ENCODE measurements around the gene NPHP4. TPM values are rescaled to one million over a fixed set of nuclear protein-coding genes. Genes with fewer than 3 reads are reported as not detected.

The NPHP4 gene
- total and polyA plus RNA-seq, 9 of the 15 experiments (the other 6 are each of a cell fraction or from before 2014, with no cell fraction given), result 0.52 to 26.2 (median 6.7) TPM

DNA sequence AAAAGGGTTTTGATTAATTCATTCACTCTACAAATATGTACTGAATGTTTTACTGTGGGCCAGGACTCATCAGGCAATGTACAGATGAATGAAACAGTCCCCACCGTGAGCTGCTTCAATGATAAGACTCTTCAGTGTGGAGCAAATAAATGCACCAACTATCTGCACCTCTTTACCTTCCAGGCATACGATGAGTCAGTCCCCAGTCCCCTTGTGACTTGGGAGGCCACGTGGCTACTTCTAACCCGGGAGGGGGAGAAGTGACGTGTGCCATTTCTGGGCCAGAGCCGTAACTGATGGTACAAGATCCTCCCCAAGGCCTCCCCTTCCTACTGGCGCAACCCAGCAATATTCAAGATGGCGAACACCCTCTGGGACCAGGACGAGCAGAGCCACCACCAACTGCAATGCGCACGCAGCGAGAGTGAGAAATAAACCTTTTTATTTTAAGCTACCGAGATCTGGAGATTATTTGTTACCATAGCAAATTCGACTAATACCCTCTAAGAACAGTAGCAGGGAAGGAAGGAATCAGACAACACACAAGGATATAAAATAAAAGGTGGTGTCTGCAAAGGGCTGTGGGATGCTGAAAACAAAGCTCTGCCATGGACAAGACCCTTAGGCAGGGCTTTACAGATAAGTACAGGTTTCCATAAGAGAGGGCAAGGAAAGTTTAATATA lies 74.5 kb downstream of the NPHP4 start (continued):
- TF ChIP-seq, protein P1, sequence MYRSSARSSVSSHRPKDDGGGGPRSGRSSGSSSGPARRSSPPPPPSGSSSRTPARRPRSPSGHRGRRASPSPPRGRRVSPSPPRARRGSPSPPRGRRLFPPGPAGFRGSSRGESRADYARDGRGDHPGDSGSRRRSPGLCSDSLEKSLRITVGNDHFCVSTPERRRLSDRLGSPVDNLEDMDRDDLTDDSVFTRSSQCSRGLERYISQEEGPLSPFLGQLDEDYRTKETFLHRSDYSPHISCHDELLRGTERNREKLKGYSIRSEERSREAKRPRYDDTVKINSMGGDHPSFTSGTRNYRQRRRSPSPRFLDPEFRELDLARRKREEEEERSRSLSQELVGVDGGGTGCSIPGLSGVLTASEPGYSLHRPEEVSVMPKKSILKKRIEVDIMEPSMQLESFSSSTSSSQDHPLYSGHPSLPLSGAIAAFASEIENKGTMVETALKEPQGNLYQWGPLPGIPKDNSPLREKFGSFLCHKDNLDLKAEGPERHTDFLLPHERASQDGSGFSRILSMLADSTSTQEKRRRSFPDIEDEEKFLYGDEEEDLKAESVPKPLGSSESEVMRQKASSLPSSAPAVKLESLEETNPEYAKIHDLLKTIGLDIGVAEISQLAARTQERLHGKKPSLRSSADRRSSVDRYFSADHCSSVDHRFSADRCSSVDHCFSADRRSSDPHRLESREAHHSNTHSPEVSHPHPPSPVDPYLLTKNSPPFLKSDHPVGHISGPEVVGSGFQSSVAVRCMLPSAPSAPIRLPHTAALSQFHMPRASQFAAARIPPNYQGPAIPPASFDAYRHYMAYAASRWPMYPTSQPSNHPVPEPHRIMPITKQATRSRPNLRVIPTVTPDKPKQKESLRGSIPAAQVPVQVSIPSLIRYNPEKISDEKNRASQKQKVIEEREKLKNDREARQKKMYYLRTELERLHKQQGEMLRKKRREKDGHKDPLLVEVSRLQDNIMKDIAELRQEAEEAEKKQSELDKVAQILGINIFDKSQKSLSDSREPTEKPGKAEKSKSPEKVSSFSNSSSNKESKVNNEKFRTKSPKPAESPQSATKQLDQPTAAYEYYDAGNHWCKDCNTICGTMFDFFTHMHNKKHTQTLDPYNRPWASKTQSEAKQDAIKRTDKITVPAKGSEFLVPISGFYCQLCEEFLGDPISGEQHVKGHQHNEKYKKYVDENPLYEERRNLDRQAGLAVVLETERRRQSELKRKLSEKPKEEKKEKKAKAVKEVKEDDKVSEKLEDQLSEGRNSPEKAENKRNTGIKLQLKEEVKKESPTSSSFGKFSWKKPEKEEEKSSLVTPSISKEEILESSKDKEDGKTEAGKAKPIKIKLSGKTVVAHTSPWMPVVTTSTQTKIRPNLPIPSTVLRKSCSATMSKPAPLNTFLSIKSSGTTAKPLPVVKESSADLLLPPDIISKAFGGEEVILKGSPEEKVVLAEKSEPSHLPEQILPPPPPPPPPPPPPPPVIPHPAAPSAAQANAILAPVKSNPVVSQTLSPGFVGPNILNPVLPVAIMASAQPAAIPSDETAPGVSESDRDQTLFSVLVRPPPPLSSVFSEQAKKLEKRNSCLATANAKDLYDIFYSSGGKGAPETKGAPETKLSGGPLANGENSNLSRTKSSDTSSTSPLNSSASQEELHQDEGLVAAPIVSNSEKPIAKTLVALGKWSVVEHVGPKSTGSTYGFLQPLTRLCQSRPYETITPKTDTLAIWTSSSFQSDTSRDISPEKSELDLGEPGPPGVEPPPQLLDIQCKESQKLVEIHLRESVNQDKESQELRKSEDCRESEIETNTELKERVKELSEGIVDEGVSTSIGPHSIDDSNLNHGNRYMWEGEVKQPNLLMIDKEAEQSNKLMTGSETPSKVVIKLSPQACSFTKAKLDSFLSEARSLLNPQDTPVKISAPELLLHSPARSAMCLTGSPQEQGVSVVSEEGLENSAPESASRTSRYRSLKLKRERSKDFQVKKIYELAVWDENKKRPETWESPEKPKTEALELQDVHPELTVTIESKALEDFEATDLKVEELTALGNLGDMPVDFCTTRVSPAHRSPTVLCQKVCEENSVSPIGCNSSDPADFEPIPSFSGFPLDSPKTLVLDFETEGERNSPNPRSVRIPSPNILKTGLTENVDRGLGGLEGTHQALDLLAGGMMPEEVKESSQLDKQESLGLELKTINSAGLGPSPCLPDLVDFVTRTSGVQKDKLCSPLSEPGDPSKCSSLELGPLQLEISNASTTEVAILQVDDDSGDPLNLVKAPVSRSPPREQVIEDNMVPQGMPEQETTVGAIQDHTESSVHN (IDR thresholded peaks at IDR 0.05; ENCODE audit: borderline replicate concordance in 1 of 2, low read depth in 1 of 2), result 0 out of 4 replicates have a peak, but pooled peaks of 1 of the 2 experiments have one; percentile 44
- peak; percentile 50; the same call in 1 of the 2 replicates for TF ChIP-seq LEF1 (IDR thresholded peaks at IDR 0.05)
- no peak for TF ChIP-seq ZZZ3 (IDR thresholded peaks at IDR 0.05)
- TF ChIP-seq, protein P2, sequence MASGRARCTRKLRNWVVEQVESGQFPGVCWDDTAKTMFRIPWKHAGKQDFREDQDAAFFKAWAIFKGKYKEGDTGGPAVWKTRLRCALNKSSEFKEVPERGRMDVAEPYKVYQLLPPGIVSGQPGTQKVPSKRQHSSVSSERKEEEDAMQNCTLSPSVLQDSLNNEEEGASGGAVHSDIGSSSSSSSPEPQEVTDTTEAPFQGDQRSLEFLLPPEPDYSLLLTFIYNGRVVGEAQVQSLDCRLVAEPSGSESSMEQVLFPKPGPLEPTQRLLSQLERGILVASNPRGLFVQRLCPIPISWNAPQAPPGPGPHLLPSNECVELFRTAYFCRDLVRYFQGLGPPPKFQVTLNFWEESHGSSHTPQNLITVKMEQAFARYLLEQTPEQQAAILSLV (tag; IDR thresholded peaks at IDR 0.05), result peak; percentile 25; the same call in 1 of the 2 replicates
- no peak for TF ChIP-seq MCM2 (IDR thresholded peaks at IDR 0.05; ENCODE audit: low read depth)
- no peak for TF ChIP-seq ZFP1 (CRISPR knock-in tag; IDR thresholded peaks at IDR 0.05)
- TF ChIP-seq ZNF507 (tag; conservative IDR thresholded peaks at IDR 0.05), result no peak
- 0 out of 2 replicates have a peak, but pooled peaks have one; percentile 29 for TF ChIP-seq ZBTB17 (CRISPR knock-in tag; IDR thresholded peaks at IDR 0.05)
- TF ChIP-seq, protein P3, sequence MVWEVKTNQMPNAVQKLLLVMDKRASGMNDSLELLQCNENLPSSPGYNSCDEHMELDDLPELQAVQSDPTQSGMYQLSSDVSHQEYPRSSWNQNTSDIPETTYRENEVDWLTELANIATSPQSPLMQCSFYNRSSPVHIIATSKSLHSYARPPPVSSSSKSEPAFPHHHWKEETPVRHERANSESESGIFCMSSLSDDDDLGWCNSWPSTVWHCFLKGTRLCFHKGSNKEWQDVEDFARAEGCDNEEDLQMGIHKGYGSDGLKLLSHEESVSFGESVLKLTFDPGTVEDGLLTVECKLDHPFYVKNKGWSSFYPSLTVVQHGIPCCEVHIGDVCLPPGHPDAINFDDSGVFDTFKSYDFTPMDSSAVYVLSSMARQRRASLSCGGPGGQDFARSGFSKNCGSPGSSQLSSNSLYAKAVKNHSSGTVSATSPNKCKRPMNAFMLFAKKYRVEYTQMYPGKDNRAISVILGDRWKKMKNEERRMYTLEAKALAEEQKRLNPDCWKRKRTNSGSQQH (CRISPR knock-in tag; IDR thresholded peaks at IDR 0.05), result no peak
- peak; percentile 99 for TF ChIP-seq MYC (IDR thresholded peaks at IDR 0.05; ENCODE audit: low read depth, low read length)
- peak; percentile 45; the same call in 1 of the 2 replicates for TF ChIP-seq MYC (CRISPR knock-in tag; IDR thresholded peaks at IDR 0.05; ENCODE audit: borderline replicate concordance, low read depth)
- peak; percentile 99 for TF ChIP-seq JUND (IDR thresholded peaks at IDR 0.05; ENCODE audit: borderline replicate concordance, low read depth, low read length)
- peak; percentile 99 for TF ChIP-seq JUND (tag; IDR thresholded peaks at IDR 0.05; ENCODE audit: borderline replicate concordance, low read depth, low read length)
- no peak for TF ChIP-seq BCOR (IDR thresholded peaks at IDR 0.05)
- TF ChIP-seq, protein P4, sequence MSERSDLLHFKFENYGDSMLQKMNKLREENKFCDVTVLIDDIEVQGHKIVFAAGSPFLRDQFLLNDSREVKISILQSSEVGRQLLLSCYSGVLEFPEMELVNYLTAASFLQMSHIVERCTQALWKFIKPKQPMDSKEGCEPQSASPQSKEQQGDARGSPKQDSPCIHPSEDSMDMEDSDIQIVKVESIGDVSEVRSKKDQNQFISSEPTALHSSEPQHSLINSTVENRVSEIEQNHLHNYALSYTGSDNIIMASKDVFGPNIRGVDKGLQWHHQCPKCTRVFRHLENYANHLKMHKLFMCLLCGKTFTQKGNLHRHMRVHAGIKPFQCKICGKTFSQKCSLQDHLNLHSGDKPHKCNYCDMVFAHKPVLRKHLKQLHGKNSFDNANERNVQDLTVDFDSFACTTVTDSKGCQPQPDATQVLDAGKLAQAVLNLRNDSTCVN (CRISPR knock-in tag; IDR thresholded peaks at IDR 0.05), result no peak
- no peak for TF ChIP-seq RBM15 (IDR thresholded peaks at IDR 0.05; ENCODE audit: insufficient read depth, low read length)
- no peak for TF ChIP-seq KDM1A (IDR thresholded peaks at IDR 0.05)
